ENCODE results near the gene LRRC37B.
"Not testable (repeated sequence)": the region's sequence is repeated elsewhere in the genome, so short reads cannot be mapped to it uniquely, and the experiment has no call there.

- not testable (repeated sequence) for TF ChIP-seq CTCF, POLR2A (IDR thresholded peaks at IDR 0.05)
Measured at GRCh38 chr17:32083550-32083979, 76.4 kb downstream of the LRRC37B start.
